Endometrium (tissue), 2 donors: ENCODE measurements around the gene NAGLU.
"Not testable (repeated sequence)": the region's sequence is repeated elsewhere in the genome, so short reads cannot be mapped to it uniquely, and the experiment has no call there.

ENCODE experiments used
- FAIRE-seq: peaks from 2 replicates; lab custom pipeline; 2012; peaks lifted over from hg19 to GRCh38; lab: Jason Lieb, UNC
- donor health status: control.
- donor health status: control.

NAGLU gene

DNA sequence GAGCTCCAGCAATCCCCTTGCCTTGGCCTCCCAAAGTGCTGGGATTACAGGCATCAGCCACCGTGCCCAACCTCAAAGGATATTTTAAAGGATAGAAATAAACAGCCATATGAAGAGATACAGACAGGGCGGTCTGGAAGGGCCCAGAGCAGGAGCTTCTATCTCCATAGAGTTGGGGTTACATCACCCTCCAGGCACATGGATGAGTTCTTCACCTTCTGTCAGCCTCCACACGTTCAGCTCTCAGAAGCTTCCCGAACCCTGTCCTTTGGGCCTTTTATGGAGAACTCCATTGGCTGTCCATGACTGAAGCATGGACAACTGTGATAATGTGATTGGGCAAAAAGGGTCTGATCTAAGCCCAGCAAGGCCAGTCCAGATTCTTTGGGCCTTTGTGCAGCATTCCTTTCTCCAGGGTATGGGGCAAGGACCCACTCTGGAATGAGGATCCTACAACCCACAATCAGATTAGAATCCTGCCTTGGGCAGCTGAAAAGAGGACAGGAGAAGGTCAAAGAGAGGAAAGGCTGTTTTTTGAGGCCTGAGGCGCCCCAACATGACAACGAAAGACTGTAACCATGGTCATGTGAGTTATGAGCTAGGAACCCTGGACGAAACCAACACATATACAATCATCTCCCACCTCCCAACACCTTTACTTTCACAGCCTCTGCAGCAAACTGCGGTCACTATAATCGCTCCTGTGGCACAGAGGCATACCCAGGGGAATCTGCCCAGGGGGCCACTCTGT is 9.9 kb downstream of the NAGLU start:
- FAIRE-seq: not testable (repeated sequence)

DNA sequence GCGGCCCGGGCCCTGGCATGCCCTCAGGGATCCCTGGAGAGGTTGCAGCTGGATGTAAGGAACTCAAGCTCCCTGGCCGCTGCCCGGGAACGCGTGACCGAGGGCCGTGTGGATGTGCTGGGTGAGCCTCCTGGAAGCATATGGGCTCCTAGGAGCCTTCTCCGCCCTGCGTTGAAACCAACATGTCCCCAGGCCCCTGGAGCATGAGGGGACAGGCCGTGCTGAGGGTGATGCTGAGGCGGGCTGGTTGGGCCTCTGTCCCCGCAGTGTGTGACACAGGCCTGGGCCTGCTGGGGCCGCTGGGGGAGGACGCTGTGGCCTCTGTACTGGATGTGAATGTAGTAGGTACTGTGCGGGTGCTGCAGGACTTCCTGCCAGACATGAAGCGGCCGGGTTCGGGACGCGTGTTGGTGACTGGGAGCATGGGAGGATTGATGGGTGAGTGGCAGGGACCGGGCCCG is 11.0 kb downstream of the NAGLU start:
- no peak for FAIRE-seq

DNA sequence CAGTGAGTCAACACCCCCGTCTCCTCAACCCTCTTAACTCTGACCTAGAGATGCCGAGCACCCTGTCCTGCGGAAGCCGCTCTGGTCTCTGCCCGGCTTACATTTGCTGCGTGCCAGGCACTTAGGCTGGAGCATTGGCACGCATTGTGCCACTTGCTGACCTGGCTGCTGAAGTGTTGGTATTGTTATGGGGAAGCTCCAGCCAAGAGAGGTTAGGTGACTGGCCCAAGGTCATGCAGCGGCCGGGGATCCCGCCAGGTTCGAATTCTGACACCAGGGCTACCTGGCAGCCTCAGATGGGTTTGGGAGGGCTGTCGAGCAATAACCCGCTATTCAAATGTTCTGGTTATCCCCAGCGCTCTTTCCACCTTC is 11.6 kb downstream of the NAGLU start:
- FAIRE-seq: no peak

DNA sequence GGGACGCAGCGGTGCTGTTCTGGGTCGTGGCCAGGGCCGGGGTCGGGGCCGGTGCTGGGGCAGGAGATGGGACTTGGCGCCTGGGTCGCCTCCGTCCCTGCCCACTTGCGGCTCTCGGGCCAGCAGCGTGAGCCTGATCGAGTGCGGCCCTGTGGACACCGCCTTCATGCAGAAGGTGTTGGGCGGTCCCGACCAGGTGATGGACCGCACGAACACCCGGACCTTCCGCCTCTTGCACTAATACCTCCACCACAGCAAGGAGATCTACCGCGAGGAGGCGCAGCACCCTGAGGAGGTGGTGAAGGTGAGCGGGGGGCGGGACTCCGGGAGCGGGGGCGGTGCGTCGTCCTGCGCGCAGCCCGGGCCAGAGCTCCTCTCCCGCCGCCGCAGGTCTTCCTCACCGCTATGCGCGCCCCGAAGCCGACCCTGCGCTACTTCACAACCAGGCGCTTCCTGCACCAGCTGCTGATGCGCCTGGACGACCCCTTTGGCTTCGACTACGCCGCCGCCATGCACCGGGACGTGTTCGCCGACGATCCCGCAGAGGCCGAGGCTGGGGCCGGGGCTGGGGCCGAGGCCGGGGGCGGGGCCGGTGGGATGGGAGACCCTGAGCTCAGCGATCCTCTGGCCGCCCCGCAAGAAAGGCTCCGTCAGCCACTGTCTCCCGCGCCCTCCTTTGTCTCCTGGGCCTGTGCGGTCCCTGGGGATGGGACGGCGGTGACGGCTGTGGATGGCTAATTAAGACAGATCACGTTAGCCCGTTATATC is 12.2 kb downstream of the NAGLU start:
- no peak for FAIRE-seq

DNA sequence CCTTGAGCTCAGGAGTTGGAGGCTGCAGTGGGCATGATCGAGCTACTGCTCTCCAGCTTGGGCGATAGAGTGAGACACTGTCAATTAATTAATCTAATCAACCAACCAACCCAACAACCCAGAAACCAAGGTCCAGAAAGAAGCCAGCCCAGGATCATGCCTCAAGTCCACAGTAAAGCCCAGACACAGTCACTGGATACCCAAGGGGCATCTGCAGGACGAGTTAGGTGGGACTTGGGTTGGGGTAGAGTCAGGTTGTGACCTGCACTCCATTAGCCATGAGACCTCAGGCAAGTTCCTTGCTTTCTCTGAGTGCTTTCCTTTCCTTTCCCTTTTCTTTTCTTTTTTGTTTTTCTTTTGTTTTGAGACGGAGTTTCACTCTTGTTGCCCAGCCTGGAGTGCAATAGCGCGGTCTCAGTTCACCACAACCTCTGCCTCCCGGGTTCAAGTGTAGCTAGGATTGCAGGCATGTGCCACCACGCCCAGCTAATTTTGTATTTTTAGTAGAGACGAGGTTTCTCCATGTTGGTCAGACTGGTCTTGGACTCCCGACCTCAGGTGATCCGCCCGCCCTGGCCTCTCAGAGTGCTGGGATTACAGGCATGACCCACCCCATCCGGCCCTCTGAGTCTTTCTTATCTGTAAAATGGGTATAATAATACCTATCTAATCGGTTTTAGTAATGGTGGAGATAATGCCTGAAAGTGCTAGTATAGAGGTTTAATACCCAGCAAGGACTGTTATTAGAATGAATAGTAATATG is 13.1 kb downstream of the NAGLU start:
- no peak for FAIRE-seq

DNA sequence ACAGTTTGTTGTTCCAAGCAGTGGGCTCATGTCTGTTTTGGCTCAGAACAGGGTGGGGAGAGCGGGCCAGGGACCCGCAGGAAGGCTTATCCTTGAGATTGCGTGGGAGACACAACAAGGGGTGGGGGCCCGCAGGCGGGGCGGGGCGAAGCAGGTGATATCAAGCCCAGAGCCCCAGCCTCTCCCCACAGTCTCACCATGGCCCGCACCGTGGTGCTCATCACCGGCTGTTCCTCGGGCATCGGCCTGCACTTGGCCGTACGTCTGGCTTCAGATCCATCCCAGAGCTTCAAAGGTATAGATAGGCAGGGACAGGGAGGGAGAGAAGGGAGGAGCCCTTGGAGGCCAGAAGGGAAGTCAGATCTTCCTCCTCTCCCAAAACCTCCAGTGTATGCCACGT is 16.7 kb downstream of the NAGLU start, which contains the start of gene HSD17B1:
Gene HSD17B1, plus strand, starts transcription at position 188 of the 400 bp plus-strand sequence. Its CDS starts 11 bp downstream, at position 199.
- FAIRE-seq: not testable (repeated sequence)

DNA sequence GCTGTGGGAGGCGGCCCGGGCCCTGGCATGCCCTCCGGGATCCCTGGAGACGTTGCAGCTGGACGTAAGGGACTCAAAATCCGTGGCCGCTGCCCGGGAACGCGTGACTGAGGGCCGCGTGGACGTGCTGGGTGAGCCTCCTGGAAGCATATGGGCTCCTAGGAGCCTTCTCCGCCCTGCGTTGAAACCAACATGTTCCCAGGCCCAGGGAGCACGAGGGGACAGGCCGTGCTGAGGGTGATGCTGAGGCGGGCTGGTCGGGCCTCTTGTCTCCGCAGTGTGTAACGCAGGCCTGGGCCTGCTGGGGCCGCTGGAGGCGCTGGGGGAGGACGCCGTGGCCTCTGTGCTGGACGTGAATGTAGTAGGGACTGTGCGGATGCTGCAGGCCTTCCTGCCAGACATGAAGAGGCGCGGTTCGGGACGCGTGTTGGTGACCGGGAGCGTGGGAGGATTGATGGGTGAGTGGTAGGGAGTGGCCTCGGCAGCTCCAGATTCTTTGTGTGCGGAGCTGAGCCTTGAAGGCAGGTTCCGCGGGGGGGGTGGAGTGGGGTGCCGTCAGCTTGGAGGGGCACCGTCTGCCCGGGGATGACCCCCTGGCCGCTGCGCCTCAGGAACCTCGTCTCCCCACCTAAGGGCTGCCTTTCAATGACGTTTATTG is 17.2 kb downstream of the NAGLU start:
- FAIRE-seq: no peak

DNA sequence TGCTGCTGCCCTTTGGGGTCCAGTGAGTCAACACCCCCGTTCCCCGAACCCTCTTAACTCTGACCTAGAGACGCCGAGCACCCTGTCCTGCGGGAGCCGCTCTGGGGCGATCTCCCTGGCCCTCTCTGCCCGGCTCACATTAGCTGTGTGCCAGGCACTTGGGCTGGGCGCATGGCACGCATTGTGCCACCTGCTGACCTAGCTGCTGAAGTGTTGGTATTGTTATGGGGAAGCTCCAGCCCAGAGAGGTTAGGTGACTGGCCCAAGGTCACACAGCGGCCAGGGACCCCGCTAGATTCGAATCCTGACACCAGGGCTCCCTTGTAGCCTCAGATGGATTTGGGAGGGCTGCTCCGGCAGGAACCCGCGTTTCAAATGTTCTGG is 17.8 kb downstream of the NAGLU start:
- FAIRE-seq: no peak

DNA sequence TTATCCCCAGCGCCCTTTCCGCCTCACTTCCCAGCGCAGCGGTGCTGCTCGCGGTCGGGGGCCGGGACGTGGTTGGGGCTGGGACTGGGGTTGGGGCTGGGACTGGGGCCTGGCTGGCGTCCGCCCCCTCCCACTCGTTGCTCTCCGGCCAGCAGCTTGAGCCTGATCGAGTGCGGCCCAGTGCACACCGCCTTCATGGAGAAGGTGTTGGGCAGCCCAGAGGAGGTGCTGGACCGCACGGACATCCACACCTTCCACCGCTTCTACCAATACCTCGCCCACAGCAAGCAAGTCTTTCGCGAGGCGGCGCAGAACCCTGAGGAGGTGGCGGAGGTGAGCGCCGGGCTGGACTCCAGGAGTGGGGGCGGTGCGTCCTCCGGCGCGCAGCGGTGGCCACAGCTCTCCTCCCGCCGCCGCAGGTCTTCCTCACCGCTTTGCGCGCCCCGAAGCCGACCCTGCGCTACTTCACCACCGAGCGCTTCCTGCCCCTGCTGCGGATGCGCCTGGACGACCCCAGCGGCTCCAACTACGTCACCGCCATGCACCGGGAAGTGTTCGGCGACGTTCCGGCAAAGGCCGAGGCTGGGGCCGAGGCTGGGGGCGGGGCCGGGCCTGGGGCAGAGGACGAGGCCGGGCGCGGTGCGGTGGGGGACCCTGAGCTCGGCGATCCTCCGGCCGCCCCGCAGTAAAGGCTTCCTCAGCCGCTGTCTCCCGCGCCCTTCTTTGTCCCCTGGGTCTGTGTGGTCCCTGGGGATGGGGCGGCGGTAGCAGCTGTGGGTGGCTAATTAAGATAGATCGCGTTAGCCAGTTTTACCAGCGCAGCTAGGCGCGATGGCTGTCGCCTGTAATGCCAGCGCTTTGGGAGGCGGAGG is 18.4 kb downstream of the NAGLU start:
- no peak for FAIRE-seq

DNA sequence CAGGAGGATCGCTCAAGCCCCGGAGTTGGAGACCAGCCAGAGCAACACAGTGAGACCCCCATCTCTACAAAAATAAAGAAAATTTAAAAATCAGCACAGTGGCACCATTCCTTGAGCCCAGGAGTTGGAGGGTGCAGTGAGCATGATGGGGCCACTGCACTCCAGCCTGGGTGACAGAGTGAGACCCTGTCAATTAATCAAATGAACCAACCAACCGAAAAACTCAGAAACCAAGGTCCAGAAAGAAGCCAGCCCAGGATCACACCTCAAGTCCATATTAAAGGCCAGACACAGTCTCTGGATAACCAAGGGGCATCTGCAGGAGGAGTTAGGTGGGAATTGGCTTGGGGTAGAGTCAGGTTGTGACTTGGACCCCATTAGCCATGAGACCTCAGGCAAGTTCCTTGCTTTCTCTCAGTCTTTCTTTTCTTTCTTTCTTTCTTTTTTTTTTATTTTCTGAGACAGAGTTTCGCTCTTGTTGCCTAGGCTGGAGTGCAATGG is 19.1 kb downstream of the NAGLU start:
- FAIRE-seq: no peak

DNA sequence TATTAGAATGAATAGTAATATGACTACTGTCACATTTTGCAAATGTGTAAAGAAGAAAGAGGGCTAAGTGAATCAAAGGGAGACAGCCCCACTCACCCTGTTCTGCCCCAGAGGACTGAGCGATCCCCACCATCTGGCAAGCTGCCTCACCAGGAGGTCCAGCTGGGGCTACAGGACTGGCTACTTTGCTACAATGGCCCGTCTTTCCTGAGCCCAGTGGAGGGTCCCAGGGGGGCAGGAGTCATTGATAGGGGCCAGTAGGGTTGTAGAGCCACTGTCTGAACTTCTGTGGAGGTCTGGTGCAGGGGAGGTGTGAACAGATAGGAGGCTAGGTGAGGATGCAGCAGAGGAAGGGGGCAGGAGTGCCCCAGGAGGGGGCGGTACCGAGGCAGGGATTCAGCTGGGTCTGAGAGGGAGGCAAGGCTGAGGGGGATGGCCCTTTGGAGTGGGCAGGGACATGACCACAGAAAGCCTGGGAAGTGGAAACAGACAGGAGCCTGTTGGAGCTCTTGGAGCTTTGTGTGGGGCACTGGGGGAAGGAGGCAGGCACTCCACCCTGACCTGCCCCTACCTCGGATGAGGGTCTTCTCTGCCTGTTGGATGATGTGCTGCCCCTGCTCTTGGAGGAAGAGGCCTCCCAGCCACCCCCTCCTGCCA is 20.0 kb downstream of the NAGLU start:
- FAIRE-seq: not testable (repeated sequence)

DNA sequence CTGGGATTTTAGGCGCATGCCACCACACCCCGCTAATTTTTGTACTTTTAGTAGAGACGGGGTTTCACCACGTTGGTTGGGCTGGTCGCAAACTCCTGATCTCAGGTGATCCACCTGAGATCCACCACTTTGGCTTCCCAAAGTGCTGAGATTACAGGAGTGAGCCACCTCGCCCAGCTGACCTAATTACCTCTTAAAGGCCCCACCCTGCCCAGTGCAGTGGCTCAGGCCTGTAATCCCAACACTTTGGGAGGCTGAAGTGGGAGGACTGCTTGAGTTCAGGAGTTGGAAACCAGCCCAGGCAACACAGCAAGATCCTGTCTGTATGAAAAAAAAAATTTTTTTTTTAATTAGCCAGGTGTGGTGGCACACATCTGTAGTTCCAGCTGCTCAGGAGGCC is 23.0 kb downstream of the NAGLU start:
- FAIRE-seq: no peak

DNA sequence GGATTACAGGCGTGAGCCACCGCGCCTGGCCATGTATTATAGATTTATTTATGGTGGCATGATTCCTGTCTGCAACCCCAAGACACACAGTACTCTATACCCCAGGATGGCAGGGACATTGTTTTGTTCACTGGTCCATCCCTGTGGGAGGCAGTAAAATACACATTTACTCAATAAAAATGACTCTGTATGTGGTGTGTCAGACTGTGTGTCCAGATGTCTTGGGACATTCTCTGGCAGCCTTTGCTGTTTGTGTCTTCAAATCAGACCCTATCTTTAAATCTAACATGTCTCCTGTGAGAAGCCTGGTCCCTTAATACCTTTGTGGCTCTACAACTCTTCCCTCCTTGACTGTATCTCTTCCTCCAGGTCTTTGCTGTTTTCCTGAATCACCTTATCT is 24.2 kb downstream of the NAGLU start:
- no peak for FAIRE-seq

DNA sequence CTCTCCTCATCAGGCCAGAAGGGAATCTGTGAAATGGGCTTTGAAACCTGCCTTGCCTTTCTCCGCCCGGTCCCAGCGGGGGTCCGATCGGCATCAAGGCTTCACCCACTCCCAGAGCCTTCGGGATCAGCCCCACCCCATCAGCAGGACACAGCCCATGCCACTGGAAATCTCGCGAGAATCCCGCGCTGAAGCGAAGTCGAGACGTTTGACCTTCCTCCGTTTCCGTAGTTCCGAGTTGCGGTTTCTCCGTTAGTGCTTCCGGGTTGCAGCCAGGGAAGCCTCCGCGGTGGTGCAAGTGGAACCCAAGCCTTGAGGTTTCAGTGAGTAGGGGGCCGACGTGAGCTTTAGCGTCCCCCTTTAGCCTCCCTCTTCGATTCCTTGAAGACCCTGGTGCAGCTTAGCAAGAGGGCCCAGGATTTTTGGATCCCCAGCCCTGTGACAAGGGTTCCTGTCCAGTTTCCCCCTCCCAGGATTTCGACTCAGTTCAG is 25.9 kb downstream of the NAGLU start, which contains the start of gene COASY:
Gene COASY, plus strand, starts transcription at position 252 of the 491 bp plus-strand sequence. CDS start 475 bp downstream, outside the sequence.
- peak; percentile 76 for FAIRE-seq

DNA sequence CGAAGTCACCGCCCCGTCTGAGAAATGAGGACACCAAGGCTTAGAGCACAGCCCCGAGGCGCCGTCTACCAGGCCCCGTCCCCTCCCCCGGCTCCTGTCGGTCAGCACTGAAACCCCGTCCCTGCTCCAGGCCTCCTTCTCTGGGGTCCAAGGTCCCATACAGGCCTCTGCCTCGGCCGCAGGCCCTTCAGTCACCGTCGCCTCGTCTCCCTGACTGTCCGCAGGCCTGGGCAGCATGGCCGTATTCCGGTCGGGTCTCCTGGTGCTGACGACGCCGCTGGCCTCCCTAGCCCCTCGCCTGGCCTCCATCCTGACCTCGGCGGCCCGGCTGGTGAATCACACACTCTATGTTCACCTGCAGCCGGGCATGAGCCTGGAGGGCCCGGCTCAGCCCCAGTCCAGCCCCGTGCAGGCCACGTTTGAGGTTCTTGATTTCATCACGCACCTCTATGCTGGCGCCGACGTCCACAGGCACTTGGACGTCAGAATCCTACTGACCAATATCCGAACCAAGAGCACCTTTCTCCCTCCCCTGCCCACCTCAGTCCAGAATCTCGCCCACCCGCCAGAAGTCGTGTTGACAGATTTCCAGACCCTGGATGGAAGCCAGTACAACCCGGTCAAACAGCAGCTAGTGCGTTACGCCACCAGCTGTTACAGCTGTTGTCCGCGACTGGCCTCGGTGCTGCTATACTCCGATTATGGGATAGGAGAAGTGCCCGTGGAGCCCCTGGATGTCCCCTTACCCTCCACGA is 26.5 kb downstream of the NAGLU start:
- FAIRE-seq: no peak

DNA sequence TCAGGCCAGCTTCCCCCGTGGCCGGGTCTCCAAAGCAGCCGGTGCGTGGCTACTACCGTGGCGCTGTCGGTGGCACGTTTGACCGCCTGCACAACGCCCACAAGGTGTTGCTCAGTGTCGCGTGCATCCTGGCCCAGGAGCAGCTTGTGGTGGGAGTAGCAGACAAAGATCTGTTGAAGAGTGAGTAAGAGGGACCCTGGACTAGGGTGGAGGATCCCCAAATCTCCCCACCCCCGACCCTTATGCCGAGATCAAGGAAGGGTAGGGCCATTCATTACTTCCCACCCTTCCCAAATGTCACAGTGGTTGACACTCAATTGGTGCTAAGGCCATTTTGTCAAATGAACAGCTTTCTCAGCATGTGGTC is 27.1 kb downstream of the NAGLU start:
- FAIRE-seq: no peak

DNA sequence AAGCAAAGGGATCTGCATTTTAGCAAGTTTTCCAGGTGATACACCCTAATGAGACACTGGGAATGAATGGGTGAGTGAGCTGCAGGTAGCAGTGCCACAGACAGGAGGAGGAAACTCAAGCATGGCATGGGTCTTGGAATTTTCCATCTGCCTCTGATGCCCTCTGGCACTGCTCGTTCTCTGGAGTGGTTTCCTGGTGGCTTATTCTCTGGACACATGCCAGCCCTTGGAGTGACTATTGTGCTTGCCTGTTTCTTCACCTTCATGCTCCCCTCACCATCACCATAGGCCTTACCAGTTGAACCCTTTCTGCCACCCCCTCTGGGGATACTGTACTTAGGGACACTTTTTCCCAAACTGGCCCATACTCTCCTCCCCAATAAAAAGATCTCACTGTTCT is 27.5 kb downstream of the NAGLU start:
- no peak for FAIRE-seq

DNA sequence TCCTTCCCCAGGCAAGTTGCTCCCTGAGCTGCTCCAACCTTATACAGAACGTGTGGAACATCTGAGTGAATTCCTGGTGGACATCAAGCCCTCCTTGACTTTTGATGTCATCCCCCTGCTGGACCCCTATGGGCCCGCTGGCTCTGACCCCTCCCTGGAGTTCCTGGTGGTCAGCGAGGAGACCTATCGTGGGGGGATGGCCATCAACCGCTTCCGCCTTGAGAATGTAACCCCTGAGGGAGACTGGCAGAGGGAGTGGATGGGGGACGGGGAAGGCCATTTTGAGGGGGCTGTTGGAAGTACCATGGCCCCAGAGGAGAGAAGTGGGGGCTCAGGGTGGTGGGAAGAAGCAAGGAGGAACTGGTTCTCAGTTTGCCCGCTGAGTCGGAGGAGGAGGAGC is 27.9 kb downstream of the NAGLU start:
- no peak for FAIRE-seq

DNA sequence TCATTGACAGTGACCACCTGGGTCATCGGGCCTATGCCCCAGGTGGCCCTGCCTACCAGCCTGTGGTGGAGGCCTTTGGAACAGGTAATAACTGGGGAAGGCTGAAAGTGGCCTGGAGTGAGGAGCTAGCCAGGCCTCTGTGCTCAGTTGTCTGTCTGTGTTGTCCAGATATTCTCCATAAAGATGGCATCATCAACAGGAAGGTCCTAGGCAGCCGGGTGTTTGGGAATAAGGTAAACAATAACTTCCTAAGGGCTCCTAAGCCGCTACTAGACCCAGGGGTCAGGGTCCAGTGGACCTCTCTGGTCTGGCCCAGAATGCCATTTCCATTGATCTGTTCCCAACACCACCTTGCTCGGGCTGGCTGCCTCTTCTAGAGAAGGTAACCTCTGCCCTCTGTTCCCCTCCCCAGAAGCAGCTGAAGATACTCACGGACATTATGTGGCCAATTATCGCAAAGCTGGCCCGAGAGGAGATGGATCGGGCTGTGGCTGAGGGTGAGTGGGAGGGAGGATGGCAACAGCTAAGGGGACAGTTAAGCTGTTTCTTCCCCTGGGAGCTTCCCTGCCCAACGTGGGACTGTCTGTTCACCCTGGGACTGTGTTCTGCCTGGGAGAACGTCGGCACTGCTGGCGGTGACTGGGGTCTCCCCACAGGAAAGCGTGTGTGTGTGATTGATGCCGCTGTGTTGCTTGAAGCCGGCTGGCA is 28.9 kb downstream of the NAGLU start:
- FAIRE-seq: no peak
